NCI-H510A treated with DMSO at 0.1 percent for 48 hours (cell line): ENCODE data around the gene ID1.

Experiments used
- DNase-seq: peaks from one replicate; lab custom pipeline; 2025; lab: John Stamatoyannopoulos, UW

The ID1 gene

DNA sequence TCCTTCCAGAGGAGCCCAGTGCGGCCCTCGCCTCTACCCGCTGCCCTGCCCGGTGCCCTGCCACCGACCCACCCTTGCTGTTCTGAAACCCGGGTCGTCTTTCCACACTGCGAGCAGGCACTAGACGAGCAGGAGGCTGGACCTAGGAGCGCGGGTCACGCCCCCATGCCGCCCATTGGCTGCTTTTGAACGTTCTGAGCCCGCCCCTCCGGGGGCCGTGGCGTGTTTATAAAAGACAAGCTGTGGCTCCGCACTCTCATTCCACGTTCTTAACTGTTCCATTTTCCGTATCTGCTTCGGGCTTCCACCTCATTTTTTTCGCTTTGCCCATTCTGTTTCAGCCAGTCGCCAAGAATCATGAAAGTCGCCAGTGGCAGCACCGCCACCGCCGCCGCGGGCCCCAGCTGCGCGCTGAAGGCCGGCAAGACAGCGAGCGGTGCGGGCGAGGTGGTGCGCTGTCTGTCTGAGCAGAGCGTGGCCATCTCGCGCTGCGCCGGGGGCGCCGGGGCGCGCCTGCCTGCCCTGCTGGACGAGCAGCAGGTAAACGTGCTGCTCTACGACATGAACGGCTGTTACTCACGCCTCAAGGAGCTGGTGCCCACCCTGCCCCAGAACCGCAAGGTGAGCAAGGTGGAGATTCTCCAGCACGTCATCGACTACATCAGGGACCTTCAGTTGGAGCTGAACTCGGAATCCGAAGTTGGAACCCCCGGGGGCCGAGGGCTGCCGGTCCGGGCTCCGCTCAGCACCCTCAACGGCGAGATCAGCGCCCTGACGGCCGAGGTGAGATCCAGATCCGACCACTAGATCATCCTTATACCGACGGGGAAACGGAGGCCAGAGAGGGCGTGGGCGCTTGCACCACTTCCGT lies at the start of gene ID1:
Gene ID1 (plus strand): TSS at position 259 of the 871 bp plus-strand sequence. CDS start 99 bp downstream, at position 358.
- DNase-seq, result peak; percentile 90

DNA sequence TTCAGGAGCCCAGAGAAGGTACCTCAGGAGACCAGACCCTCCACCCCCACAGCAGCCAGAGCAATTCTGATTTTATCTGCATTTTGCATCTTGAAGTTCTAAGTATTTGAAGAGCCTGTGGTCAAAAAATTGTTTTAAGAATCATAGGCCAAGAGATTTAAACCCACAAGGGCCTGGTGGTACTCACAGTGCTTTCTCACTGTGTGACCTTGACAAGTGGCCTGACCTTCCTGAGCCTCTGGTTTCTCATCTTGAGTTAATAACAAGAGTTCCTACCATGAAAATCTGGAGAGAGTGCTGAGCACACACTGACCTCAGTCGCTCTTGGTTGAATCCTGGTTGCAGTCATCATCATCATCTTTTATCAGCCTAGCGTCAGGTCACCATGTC lies 45.4 kb upstream of the ID1 start:
- no peak for DNase-seq

GRCh38 chr20:31560094-31560745 lies 44.9 kb upstream of the ID1 start:
- peak; percentile 52 for DNase-seq

DNA sequence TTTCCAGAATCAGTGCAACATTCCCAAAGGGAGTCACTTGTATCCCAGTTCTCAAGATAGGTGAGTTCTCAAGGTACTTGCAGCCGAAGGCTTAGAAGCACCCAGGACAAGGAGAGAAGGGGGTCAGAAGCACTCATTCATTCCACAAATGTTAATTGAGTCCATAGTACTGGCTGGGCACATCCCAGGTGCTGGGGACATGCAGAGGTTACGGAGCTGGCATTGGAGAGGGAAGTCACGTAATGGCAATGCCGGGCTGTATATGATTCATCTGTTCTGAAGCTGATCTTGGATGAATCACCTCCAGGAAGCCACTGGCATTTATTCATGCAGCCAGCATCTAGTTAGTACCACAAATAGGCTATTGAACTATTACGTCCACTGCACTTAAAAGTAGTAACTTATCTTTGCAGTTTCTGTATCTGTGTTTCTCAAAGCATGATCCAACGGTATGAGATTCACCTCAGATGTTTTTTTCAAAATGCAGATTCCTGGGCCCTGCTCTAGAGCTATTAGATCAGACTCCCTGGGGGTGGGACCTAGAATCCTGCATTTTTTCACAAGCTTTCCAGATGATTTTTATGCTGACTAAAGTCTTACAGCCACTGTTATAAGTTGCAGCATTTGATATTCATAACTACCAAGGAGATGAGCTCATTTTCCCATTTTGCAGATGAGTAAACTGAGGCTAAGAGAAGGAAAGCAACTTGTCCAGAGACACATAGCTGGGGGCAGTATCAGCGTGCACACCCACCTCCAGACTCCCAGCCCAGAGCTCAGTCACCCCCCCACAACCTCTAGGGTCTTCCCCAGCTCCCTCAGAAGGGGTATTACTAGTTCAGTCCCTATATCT lies 44.1 kb upstream of the ID1 start:
- no peak for DNase-seq

DNA sequence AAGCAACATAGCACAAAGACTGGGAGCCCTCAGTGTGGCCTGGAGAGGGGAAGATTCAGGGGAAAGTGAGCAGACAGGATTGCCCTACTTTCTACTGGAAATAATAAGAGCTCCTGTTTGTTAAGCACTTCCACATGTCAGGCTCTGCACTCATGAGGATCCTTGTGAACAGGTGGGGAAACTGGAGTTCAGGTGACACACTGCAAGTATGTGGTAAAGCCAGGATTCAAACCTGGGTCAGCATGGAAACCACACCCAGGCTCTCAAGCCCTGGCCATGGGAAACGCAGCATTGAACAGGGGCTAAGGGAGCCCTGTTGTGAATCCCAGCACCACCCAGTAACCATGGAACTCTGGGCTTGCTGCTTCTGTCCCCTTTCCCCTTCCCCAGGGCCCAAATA lies 42.8 kb upstream of the ID1 start:
- DNase-seq, result peak; percentile 39

DNA sequence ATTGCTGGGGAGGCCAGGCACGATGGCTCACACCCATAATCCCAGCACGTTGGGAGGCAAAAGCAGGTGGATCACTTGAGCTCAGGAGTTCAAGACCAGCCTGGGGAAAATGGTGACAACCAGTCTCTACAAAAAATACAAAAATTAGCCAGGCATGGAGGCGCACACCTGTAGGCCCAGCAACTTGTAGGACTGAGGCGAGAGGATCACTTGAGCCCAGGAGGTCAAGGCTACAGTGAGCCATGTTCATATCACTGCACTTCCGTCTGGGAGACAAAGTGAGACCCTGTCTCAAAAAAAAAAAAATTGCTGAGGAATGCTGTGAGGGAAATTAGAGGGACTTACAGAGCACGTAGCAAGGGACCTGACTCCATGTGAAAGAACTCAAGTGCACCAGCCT lies 40.8 kb upstream of the ID1 start:
- no peak for DNase-seq

- no peak for DNase-seq
Measured at GRCh38 chr20:31565699-31566318, 39.3 kb upstream of the ID1 start.

GRCh38 chr20:31566319-31566657 lies 38.8 kb upstream of the ID1 start:
- no peak for DNase-seq

- DNase-seq, result peak; percentile 88
Measured at GRCh38 chr20:31566658-31567379, 38.3 kb upstream of the ID1 start.

DNA sequence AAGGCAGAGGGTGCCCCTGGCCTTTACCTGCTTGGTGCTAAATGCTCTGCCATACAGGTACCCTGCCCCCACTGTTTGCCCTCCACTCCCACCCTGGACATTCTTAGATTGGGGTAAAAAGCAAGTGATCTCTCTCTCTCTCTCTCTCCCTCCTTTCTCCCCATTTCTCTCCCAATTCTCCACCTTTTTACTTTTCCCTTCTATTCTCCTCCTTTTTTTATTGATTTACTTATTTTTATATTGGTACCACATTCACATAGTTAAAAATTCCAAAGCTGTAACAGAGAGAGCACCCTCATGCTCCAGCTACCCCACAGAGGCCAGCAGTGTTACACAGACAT lies 37.7 kb upstream of the ID1 start:
- DNase-seq, result no peak

GRCh38 chr20:31568041-31568731 lies 36.9 kb upstream of the ID1 start:
- no peak for DNase-seq

DNA sequence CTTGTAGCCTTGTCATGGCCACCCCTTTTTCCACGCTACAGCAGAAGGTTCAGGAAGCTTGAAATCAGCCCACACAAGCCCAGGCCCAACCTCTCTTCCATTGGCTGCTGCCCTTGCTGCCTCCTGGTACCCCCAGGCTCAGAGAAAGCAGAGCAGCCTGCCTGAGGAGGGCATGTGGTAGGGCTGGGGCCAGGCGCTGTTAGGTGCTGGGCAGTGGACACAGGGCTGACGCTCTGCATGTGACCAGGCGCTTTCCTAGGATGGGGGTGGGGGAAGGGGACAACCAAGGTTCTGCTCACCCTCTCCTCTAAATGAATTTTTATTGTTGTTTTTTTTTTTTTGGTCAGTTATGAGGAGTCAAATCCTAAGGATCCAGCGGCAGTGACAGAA lies 36.3 kb upstream of the ID1 start:
- DNase-seq, result no peak

- DNase-seq, result no peak
Measured at GRCh38 chr20:31569163-31570020, 35.7 kb upstream of the ID1 start.

GRCh38 chr20:31570021-31570463 lies 35.0 kb upstream of the ID1 start:
- no peak for DNase-seq

DNA sequence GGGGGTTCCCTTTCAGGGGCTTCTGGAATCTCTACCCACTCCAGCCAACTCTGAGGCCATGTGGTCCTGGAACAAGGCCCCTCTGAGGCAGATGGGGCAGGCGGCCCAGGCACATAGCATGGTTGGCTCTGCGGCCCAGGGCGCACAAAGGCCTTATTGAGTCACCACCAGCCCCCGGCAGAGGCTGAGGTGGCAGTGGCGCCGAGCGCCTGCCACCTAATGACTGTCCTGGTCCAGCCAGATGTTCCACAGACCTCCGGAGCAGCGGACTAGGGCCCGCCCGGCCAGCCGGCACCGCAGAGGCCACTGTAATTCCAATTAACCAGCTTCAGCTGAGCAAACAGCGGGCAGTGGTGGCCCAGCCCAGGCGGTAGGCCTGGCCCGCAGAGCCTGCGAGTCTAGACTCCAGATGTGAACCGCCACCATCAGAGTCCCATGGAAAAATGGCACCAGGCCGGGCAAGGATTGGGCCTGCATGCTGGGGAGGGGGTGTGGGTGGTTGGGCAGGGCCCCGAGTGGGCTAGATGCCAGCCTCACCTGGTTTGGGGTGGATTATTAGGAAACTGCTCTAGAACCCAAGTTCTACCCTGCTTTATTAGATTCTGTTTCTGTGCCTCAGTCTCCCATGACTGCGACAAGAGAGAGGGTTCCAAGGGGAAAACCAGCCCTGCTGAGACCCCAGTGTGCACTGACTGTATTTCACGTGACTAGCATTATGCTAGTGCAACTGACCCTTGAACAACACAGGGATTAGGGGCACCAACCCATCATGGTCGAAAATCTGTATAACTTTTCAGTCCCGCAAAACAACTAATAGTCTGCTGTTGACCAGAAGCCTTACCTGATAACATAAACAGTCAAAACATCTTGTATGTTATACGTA lies 34.1 kb upstream of the ID1 start:
- DNase-seq, result no peak

GRCh38 chr20:31572042-31572700 lies 32.9 kb upstream of the ID1 start:
- DNase-seq, result no peak

DNA sequence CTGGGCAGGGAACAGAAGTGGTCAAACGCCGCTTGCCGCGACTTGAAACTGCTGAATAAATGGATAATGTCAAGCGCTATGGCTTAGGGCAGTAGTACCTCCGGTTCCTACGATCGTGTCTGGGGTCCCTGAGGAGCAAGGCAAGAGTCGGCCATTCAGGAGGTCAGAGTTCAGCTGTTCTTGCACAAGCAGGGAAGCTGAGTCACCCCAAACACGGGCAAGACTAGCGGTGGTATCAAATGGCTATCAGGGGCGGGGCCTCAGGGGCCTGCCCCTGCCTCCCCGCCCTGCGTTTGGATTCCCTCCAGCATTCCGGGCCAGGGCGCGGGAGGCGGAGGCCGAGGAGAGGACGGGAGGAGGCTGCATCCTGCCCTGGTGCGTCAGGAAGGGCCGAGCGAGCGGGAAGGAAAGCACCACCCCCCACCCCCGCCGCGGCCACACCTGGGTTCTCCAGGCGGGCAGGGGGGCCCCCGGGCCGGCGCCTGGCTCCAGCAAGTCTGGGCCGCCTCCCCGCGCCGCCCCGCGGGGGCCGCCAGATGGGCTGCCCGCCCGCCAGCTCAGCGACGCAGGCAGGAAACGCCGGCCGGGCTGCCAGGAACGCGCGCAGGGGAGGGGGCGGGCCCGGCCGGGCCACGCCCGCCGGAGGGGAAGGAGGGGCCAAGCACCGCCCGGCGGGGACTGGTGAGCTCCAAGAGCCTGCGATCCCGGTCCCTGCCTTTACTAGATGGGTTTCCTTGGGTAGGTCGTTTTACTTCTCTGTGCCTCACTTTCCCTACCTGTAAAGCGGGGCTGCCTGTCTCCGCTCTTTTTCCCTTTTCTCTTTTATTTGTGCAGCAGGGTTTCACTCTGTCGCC lies 32.2 kb upstream of the ID1 start:
- peak; percentile 99 for DNase-seq
